OCI-LY7 (cell line): ENCODE results near the gene NLGN1. TPM values are rescaled to one million over a fixed set of nuclear protein-coding genes. Genes with fewer than 3 reads are reported as not detected.

ENCODE experiments used
- BruUV-seq: library from RNA; stranded (reverse); fragments of 400-500 nt; replicated peaks from 2 replicates; lab custom pipeline; 2021; lab: Mats Ljungman, UMichigan
- CTCF ChIA-PET: fragments of 300-600 bp; sonication (Branson Sonifier 250); formaldehyde crosslinking; loops from one replicate; lab custom pipeline; 2022; ENCODE audit warnings: antibody characterized with exemption; ENCODE audit not compliant: unreplicated experiment; lab: Charles Lee
- POLR2A ChIA-PET: fragments of 300-600 bp; sonication (Branson Sonifier 250); formaldehyde crosslinking; loops from one replicate; lab custom pipeline; 2022; ENCODE audit warnings: antibody characterized with exemption; lab: Charles Lee
- DNase-seq: peaks from one replicate; pipeline ENCODE4 v3.0.0-alpha.2; 2015; ENCODE audit warnings: low spot score
- H2AFZ ChIP-seq: fragments of 200-600 bp; sonication (generic), shearing (Covaris generic); 2 replicates; pipeline ENCODE4 v1.6.1; 2014; ENCODE audit warnings: mild to moderate bottlenecking, antibody characterized with exemption, low read length, moderate library complexity
- H3K27ac ChIP-seq: fragments of 200-600 bp; sonication (generic); 2 replicates; pipeline ENCODE4 v1.5.1; 2014; ENCODE audit warnings: mixed run types, low read depth, mild to moderate bottlenecking, moderate library complexity, low read length, inconsistent platforms; ENCODE audit not compliant: poor library complexity, severe bottlenecking
- H3K36me3 ChIP-seq: fragments of 200-600 bp; sonication (generic); 2 replicates; pipeline ENCODE4 v1.6.1; 2014; ENCODE audit warnings: mild to moderate bottlenecking, antibody characterized with exemption, low read length, moderate library complexity, mixed read lengths; ENCODE audit not compliant: insufficient read depth
- H3K4me1 ChIP-seq: fragments of 200-600 bp; sonication (generic); 2 replicates; pipeline ENCODE4 v1.5.1; 2014; ENCODE audit warnings: mild to moderate bottlenecking, low read length; ENCODE audit not compliant: insufficient read depth, poor library complexity, severe bottlenecking
- H3K4me2 ChIP-seq: fragments of 200-600 bp; sonication (generic); 2 replicates; pipeline ENCODE4 v1.6.1; 2014; ENCODE audit warnings: mild to moderate bottlenecking, low read length
- H3K4me3 ChIP-seq: fragments of 200-600 bp; sonication (generic); 2 replicates; pipeline ENCODE4 v1.5.1; 2014; ENCODE audit warnings: mild to moderate bottlenecking, low read depth, low read length; ENCODE audit not compliant: poor library complexity, severe bottlenecking
- H3K79me2 ChIP-seq: fragments of 200-600 bp; sonication (generic); 2 replicates; pipeline ENCODE4 v1.6.1; 2016; ENCODE audit warnings: low read depth, mild to moderate bottlenecking, low read length, moderate library complexity, mixed read lengths; ENCODE audit not compliant: insufficient read depth
- H3K9me2 ChIP-seq: fragments of 200-600 bp; sonication (generic); 2 replicates; pipeline ENCODE4 v1.6.1; 2016; ENCODE audit warnings: mild to moderate bottlenecking, low read length, mixed read lengths; ENCODE audit not compliant: insufficient read depth
- H3K9me3 ChIP-seq: fragments of 200-600 bp; sonication (generic); 2 replicates; pipeline ENCODE4 v1.6.1; 2014; ENCODE audit warnings: mild to moderate bottlenecking, mixed run types, low read length, mixed read lengths
- H4K20me1 ChIP-seq: fragments of 200-600 bp; sonication (generic); 2 replicates; pipeline ENCODE4 v1.6.1; 2014; ENCODE audit warnings: mild to moderate bottlenecking, antibody characterized with exemption, low read length, moderate library complexity, mixed read lengths; ENCODE audit not compliant: insufficient read depth
- CTCF ChIP-seq: fragments of 200-600 bp; sonication (generic); conservative IDR thresholded peaks from 2 replicates; pipeline ENCODE4 v1.5.1; 2014; ENCODE audit warnings: mild to moderate bottlenecking, antibody characterized with exemption, low read length, moderate library complexity, mixed read lengths
- EZH2phosphoT487 ChIP-seq: fragments of 200-600 bp; sonication (generic); IDR thresholded peaks from 2 replicates; pipeline ENCODE4 v1.6.1; 2018; ENCODE audit warnings: low read depth, borderline replicate concordance, mild to moderate bottlenecking, mixed run types, antibody characterized with exemption, low read length, moderate library complexity, mixed read lengths
- intact Hi-C: fragments of 100-400 bp; cut with micrococcal nuclease; formaldehyde crosslinking; loops from one replicate; pipeline ENCODE4 v1.10.0; 2022; ENCODE audit not compliant: unreplicated experiment
- total RNA-seq, 2 experiments: library from RNA; depleted of rRNA in 1 of 2; stranded (reverse); fragments of >200 nt in 1 of 2; shearing (Covaris generic) in 1 of 2; gene quantifications; 2 replicates each; pipeline ENCODE4 v1.2.3, GENCODE V29; 2014 to 2022

The NLGN1 gene
- total RNA-seq, 2 experiments from 2014 or later: not detected

- Histone ChIP-seq H2AFZ (no peak overlapping the region), H3K9me2 (no peaks in the 10 kb centered on the region), H4K20me1 (no peaks in the 10 kb centered on the region), H3K4me3 (no peak overlapping the region), H3K9me3 (no peaks in the 10 kb centered on the region), H3K27ac (no peak overlapping the region), H3K36me3 (no peaks in the 10 kb centered on the region), H3K79me2 (no peaks in the 10 kb centered on the region), H3K4me1 (no peaks in the 10 kb centered on the region), H3K4me2 (no peak overlapping the region)
- intact Hi-C loops: no loop called here
- no peak for DNase-seq
- BruUV-seq: no TSS peak
- TF ChIP-seq CTCF (no peak), EZH2phosphoT487 (no peak)
- ChIA-PET CTCF (no interaction called here), POLR2A (no interaction called here)
These were observed 309.1 kb downstream of the NLGN1 start for GRCh38 chr3:173706630-173707029.

- DNase-seq: no peak
- ChIA-PET CTCF (no interaction called here), POLR2A (interaction anchor here (1.1 to 1.3 kb wide), 2 partner anchors 24 to 52 kb away, joined by 3 to 4 read pairs; no protein-coding TSS in a partner anchor)
- BruUV-seq: no TSS peak
- Histone ChIP-seq H3K4me1 (no peaks in the 10 kb centered on the region), H3K4me3 (no peak overlapping the region), H3K79me2 (no peaks in the 10 kb centered on the region), H3K27ac (no peak overlapping the region), H2AFZ (no peak overlapping the region), H3K9me3 (no peaks in the 10 kb centered on the region), H4K20me1 (no peaks in the 10 kb centered on the region), H3K36me3 (no peaks in the 10 kb centered on the region), H3K9me2 (no peaks in the 10 kb centered on the region), H3K4me2 (no peak overlapping the region)
- intact Hi-C loops: no loop called here
- TF ChIP-seq CTCF (no peak), EZH2phosphoT487 (no peak)
These were observed 310.6 kb downstream of the NLGN1 start for GRCh38 chr3:173708191-173708590.

GRCh38 chr3:173709026-173709425, 311.5 kb downstream of the NLGN1 start:
- Histone ChIP-seq H3K9me2 (no peaks in the 10 kb centered on the region), H2AFZ (no peak overlapping the region), H3K9me3 (no peaks in the 10 kb centered on the region), H3K4me1 (no peaks in the 10 kb centered on the region), H3K4me2 (no peak overlapping the region), H4K20me1 (no peaks in the 10 kb centered on the region), H3K27ac (no peak overlapping the region), H3K36me3 (no peaks in the 10 kb centered on the region), H3K79me2 (no peaks in the 10 kb centered on the region), H3K4me3 (no peak overlapping the region)
- no TSS peak for BruUV-seq
- intact Hi-C loops: no loop called here
- TF ChIP-seq EZH2phosphoT487: no peak
- no peak for TF ChIP-seq CTCF
- POLR2A ChIA-PET: interaction anchor here (0.7 kb wide), 1 partner anchor 10 kb away, joined by 4 read pairs; no protein-coding TSS in a partner anchor
- CTCF ChIA-PET: no interaction called here
- DNase-seq: no peak
